Measurements from ENCODE around the gene ATP5PD.

ATP5PD gene

GRCh38 chr17:74990581-74991105, 56.1 kb downstream of the ATP5PD start:
- Histone ChIP-seq H3K9me2 (replicated peaks; ENCODE audit: insufficient read depth, low read length) (no peaks in the 10 kb centered on the region), H3K9me3 (replicated peaks; ENCODE audit: insufficient read depth, low read length) (no peaks in the 10 kb centered on the region), H4K20me1 (ENCODE audit: insufficient read depth, low read length) (no peaks in the 10 kb centered on the region), H3K9ac (ENCODE audit: low read length) (no peak overlapping the region), H3K4me1 (ENCODE audit: low read length) (peaks cover 5% of the 10 kb centered on the region; the same call in 1 of the 2 replicates), H3K27ac (ENCODE audit: low read length) (no peak overlapping the region), H3K27me3 (replicated peaks; ENCODE audit: insufficient read depth, low read length) (peaks cover 39% of the 10 kb centered on the region), H3K79me2 (ENCODE audit: low read length) (no peaks in the 10 kb centered on the region), H3K4me2 (ENCODE audit: low read depth, low read length) (no peak overlapping the region), H3K36me3 (replicated peaks; ENCODE audit: insufficient read depth, low read length) (no peaks in the 10 kb centered on the region), H2AFZ (ENCODE audit: low read length) (no peak overlapping the region), H3F3A (ENCODE audit: insufficient read depth, low read length) (no peaks in the 10 kb centered on the region), H3K4me3 (ENCODE audit: low read length) (no peak overlapping the region)
- TF ChIP-seq EZH2phosphoT487 (IDR thresholded peaks at IDR 0.05; ENCODE audit: low read length) (no peak), EZH2 (optimal IDR thresholded peaks at IDR 0.05; ENCODE audit: low read depth, low read length) (no peak)
- TF ChIP-seq, protein P1, sequence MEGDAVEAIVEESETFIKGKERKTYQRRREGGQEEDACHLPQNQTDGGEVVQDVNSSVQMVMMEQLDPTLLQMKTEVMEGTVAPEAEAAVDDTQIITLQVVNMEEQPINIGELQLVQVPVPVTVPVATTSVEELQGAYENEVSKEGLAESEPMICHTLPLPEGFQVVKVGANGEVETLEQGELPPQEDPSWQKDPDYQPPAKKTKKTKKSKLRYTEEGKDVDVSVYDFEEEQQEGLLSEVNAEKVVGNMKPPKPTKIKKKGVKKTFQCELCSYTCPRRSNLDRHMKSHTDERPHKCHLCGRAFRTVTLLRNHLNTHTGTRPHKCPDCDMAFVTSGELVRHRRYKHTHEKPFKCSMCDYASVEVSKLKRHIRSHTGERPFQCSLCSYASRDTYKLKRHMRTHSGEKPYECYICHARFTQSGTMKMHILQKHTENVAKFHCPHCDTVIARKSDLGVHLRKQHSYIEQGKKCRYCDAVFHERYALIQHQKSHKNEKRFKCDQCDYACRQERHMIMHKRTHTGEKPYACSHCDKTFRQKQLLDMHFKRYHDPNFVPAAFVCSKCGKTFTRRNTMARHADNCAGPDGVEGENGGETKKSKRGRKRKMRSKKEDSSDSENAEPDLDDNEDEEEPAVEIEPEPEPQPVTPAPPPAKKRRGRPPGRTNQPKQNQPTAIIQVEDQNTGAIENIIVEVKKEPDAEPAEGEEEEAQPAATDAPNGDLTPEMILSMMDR (IDR thresholded peaks at IDR 0.05; ENCODE audit: low read length), result no peak
- DNase-seq, result no peak
